Measurements from ENCODE around the gene ASCC1.
"Not testable (repeated sequence)": the region's sequence is repeated elsewhere in the genome, so short reads cannot be mapped to it uniquely, and the experiment has no call there.

ASCC1 gene

DNA sequence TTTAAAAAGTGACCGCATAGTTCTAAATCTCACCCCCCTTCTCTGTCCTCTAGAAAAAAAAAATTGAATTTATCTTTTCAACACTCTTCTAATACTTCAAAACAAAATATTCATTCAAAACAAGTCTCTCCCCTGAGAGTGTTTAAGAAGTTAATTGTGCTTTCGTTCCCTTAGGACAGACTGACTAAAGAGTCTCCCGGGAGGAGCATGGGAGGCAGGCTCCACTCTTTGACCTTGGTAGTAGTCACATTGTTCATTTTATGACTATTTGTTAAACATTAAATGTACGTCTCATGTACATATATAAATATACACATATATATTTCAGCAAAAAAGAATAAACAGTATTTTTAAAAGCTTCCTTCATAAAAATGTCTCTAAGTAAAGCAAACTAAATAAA is 92.5 kb downstream of the ASCC1 start:
- no peak for DNase-seq

DNA sequence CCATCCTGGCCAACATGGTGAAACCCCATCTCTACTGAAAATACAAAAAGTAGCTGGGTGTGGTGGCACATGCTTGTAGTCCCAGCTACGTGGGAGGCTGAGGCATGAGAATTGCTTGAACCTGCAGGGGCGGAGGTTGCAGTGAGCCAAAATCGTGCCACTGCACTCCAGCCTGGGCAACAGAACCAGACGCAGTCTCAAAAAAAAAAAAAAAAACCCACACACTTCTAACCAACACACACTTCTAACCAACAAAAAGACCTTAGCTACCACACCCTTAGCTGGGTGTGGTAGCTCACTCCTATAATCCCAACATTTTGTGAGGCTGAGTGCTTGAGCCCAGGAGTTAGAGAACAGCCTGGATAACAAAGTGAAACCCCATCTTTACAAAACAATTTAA is 93.9 kb downstream of the ASCC1 start:
- no peak for DNase-seq

DNA sequence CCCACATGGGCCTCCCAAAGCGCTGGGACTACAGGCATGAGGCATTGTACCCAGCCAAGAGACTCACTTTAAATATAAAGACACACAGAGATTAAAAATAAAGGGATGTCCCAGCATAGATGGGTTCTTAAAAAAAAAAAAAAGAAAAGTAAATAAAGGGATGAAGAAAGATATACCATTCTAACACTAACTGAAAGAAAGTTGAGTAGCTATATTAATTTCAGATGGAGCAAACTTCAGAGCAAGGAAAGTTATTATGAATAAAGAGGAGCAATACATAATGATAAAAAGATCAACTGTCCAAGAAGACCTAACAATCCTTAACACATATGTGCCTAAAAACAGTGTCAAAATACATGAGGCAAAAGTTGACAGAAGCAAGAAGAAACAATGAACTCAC is 94.7 kb downstream of the ASCC1 start:
- no peak for DNase-seq

DNA sequence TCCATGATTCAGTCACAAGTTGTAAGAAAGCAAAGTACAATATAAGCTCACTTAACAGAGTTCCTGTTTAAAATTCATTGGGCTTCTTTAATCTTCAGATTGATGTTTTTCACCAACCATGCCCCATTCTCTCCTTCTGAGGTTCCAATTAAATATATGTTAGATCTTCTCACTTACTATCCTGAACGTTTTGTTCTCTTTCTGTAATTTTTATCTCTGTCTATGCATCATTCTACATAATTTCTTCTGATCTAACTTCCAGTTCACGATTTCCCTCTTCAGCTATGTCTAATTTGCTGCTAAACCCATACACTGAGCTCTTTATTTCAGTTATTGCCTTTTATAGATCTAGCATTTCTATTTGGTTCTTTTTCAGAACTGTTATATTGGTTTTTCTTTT is 99.7 kb downstream of the ASCC1 start:
- no peak for DNase-seq

DNA sequence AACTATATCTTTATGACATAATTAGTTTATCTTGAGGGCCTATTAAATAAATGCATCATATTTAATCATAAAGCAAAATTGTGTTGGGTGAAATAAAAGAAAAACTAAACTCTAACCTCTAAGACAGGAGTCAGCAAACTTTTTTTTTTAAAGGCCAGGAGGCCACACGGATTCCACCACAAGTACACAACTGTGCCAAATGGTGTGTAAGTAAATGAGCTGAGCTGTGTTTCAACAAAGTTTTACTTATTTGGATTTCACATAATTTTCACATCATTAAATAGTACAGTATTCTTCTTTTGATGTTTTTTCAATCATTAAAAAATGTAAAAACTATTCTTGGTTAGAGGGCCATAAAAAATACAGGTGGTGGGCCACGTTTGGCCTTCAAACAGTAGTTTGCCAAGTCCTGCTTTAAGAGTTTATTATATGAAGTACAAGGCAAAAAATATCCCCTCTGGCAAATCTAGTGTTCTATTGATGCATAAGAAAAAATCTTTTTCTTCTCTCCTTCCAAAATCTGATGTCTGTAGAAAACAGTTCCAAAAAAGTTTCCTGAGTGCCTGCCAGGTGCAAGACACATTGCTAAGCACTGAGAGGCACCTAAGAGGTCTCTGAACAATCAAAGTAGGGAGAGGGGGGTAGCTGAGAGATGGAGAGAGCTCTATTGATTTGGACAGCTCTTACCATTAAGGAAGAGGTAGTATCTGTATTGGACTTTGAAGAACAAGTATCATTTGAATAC is 101.2 kb downstream of the ASCC1 start:
- no peak for DNase-seq

DNA sequence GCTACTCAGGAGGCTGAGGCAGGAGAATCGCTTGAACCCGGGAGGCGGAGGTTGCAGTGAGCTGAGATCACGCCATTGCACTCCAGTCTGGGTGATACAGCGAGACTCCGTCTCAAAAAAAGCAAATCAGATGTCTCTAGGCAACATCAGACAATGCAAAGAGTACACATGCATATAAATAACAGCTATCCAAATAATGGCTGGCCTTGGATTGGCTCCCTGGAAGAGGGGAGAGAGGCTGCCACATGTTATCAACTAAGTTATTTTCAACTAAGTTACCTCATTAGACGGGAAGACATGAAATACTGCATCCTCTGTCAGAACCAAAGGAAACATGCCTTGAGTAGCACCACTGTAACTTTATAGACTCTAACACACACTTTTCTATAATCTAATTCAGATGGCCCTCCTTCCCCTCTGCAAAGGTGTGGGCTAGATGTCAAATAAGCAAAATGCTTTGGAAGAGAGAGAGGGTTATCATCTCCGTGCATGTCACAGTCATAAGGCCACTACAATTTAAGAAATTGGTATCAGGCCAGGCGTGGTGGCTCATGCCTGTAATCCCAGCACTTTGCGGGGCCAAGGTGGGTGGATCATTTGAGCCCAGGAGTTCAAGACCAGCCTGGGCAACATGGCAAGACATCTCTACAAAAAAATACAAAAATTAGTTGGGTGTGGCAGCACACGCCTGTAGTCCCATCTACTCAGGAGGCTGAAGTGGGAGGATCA is 105.2 kb downstream of the ASCC1 start:
- DNase-seq, result no peak

DNA sequence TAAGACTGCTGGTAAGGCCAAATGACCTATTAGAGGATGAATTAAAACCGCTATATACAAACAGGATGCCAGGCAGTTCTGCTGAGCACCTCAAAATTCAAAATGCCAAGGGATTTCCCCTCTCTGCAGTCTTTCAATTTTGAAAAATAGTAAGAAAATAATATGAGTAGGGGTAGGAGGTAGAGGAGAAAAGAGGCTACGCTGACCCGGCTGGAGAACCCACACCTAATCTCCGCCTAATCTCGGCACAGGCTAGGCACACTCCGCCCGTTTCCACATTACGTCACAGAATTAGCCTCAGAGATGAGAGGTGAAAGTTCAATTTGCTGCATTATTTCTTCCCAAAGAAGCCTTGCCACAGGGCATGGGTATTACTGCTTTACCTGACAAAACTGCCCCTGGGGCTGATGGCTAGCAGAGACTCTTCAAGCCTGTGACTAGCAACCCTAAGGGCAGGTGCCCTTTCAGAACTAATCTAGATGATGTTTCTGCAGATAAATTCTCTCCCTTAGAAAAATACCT is 106.4 kb downstream of the ASCC1 start:
- DNase-seq, result no peak

DNA sequence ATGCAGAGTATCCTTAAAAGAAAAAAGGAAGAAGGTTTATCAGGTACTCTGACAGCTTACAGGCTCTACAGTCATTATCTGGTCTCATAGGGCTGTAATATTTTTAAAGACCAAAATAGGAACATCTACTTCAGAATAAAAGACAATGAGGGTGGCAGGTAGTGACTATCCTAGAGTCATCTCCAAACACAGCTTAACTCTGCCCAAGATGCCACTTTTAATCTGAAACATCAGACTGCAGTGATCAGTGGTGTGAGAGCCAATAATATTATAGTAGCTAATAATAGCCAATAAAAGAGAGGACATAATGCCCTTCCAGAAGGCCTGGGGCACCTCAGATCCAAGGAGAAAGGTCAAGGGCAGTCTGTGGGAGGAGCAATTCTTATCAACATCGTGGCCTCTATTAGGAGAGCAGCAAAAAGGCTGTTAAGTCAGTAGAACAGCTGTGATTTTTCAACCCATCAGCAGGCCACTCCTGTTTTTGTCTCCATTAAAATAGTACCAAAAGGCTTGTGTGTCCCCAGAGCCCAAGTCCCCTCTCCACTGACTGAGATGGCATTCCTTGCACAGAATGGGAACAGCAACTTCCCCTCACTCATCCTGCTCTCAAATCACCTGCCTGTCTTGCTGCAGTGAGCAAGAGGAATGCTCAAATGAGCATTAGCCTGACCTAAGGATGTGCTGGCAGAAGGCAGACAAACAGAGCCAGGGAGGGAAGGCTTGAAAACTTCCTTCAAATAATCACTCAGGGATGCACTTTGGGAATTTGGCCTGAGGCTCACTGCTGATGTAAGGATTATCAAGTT is 107.0 kb downstream of the ASCC1 start:
- no peak for DNase-seq

DNA sequence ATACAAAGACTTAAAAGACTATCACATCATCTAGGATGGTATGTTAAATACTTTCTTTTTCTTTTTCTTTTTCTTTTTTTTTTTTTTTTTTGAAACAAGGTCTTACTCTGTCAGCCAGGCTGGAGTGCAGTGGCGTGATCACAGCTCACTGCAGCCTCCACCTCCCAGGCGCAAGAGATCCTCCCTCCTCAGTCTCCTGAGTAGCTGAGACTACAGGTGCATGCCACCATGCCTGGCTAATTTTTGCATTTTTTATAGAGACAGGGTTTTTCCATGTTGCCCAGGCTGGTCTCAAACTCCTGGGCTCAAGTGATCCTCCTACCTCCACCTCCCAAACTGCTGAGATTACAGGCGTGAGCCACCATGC is 108.1 kb downstream of the ASCC1 start:
- not testable (repeated sequence) for DNase-seq

DNA sequence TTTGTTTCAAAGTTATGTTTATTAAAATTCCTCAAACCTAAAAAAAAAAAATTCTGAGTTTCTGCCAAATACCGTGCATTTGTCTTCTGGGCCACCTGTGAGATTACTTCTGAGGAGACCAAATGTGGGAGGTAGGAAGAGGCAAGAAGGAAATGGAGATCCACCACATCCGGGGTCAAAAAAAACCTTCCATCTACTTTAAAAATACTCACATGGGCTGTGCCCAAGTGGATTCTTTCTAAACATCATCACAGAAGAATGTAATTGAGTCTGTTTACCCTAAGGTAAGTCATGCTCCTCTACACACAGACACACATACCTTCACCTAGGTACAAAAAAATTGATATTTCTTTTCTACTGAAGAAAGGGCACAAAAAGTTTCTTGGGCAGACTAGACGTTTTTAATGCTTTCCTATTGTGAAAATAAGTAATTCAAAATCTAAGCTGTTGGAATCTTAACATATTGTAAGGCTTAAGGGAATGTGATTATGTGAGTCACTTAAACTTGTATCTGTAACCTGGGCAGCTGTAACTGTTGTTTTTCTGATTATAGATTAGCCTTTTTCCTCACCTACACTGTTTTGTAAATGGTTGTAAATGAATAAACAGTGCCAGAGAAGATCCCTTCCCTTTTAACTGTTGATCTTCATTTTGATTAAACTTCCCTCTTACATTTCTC is 108.6 kb downstream of the ASCC1 start:
- no peak for DNase-seq

DNA sequence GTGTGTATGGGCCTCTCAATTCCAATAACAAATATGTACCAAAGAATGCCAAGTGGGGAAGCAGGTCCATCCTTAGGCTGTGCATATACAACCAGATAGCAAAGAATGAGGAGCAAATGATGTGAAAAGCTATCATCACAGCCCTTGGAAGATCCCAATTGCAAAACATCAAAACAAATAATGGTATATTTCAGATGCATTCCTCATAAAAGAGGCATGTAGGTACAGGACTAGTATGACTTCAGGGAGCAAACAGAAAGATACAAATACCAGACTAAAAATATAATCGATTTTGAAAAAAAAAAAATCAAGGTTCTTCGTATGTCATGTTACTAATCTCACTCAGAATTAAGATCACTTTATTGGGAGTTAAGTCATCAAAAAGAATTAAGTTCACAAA is 109.2 kb downstream of the ASCC1 start:
- no peak for DNase-seq

DNA sequence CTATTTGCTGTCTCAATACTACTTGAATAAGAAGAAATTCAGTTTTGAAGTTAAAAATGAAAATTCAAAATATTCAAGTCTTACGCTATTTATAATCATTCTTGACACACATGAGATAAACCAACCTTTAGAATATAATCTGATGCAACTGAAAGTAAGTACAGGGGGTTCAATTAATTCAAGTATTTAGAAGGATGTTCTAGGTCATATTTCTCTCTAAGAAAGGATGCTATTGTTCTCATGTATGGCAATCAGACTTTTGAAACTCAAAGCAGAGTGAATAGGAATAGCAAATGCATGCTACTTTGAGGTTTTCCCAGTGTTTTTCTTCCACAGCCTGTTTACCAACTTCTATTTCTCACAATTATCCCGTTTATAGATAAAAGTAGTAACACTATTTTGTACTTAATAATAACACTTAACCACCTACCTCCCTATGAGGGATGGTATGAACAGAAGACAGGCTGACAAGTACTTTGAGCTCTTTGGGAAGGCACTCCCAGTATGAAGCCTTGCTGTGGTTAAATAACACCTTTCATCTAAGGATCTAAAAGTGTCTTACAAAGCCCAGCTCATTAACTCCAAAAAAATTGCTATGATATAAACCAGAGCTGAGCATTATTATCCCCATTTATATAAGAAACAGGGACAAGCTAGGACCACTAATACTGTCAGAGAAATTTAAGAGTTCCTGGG is 109.8 kb downstream of the ASCC1 start:
- DNase-seq, result no peak

DNA sequence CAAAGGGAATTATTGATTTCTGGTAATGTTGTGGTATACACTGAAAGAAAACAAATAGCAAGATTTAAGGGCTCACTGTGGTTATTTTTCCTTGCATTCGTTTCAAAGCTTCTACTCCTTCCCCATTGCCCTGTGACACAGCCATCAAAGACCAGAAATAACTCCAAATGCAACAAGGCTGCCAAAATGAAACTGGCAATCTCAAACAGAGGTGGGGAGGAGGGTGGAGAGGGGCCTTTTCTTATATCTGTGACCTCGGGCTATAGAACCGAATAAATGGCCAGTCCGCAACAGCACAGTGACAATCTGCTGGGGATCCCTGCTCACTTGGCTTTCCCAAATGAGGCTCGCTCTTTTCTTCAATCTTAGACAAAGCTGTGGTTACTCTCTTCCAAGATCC is 110.4 kb downstream of the ASCC1 start:
- no peak for DNase-seq

DNA sequence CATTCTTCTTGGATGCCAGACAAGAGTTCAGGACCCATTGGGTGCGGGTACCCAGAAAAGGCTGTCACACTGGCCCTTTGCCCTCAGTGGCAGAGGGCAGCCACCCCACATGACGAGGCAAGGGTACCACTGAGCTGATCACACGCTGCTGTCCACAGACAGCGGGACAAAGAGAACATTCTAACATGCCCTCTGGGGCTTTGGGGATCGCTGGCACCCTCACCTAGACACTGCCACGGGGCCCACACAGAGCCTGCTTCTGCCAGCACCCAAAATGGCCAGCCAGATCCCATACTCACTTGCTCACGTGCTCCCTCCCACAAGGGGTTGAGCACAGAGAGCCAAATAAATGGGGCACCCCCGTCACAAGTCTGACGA is 111.0 kb downstream of the ASCC1 start:
- DNase-seq, result no peak

DNA sequence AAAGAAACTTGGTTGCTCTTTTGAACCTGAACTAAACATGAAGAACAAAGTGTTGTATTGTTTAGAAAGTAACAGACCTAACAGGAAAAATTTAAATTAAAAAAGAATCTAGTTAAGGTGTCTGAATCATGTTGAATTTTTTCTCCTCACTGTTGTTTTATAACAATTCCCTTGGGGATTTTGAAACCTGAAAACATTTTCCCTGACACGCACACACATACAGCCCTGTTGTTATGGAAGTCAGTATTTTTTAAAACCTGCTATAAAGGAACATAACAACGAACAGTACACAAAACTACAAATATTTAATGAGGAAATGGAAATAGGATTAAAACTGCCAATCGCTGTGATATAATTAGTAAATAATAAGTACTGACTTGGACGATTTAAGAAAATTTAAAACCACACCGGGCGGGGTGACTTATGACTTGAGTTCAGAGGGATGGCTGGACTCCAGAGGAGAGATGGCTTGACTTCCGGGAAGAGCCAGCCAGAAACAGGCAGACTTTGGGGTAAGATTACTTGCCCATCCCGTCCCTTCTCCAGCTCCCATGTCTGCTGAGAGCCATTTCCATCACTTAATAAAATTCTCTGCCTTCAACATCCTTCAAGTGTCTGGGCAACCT is 111.5 kb downstream of the ASCC1 start:
- no peak for DNase-seq

DNA sequence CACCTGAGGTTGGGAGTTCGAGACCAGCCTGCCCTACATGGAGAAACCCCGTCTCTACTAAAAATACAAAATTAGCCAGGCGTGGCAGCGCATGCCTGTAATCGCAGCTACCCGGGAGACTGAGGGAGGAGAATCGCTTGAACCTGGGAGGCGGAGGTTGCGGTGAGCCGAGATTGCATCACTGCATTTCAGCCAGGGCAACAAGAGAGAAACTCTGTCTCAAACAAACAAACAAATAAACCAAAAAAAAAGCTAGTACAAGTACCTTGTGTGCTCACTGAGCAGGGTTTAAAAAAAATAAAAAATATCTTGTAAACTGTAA is 116.5 kb downstream of the ASCC1 start:
- DNase-seq, result no peak

DNA sequence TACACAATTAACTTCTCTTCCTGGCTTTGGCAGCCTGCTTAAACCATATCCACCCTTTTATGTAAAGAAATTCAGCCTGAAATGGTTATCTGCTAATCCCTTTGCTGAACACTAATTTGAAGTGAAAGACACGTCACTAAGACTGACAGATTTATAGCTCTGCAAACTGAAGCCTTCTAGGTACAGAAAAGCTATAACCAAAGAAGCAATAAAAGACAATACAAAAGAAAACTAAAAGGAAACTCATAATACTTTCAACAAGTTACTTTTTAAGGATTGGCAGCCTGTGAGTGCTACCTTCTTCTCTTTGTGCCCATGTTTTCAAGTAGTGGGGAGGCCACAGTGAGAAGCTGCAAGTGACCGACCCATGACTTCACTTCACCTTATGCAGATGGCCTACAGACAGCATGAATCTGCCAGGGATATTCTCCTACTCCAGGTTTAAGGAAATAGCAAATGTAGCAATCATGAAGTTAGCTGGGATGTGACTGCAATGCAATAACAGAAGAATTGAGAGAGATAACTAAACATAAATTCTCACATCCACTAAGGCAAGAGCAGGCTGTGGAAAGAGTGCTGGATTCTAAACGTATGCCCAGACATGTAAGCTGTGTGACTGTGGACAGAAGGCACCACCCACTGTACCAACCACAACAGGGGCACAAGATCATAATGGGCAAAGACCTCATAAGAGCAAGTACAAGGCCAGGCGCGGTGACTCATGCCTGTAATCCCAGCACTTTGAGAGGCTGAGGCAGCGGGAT is 117.1 kb downstream of the ASCC1 start:
- DNase-seq, result no peak

DNA sequence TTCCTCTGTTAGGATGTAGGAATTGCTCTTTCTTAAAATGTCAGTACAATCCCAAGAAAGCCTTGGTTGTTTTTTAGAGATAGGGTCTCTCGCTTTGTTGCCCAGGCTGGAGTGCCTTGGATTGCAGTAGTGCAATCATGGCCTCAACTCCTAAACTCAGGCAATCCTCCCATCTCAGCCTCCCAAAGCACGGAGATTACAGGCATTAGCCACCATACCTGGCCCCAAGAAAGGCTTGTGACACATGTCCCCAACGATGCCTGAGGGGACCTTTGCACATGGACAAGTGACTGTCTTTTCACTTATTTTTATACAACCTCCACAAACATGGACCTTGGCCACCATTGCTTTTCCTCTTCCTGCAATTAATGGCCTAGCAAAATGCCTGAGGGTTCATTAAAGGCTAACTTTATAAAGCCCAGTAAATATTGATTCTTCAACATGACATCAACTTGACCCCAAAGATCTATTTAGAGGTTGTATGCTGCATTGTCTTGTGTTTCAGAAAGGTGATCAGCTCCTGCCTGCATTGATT is 117.7 kb downstream of the ASCC1 start:
- no peak for DNase-seq

DNA sequence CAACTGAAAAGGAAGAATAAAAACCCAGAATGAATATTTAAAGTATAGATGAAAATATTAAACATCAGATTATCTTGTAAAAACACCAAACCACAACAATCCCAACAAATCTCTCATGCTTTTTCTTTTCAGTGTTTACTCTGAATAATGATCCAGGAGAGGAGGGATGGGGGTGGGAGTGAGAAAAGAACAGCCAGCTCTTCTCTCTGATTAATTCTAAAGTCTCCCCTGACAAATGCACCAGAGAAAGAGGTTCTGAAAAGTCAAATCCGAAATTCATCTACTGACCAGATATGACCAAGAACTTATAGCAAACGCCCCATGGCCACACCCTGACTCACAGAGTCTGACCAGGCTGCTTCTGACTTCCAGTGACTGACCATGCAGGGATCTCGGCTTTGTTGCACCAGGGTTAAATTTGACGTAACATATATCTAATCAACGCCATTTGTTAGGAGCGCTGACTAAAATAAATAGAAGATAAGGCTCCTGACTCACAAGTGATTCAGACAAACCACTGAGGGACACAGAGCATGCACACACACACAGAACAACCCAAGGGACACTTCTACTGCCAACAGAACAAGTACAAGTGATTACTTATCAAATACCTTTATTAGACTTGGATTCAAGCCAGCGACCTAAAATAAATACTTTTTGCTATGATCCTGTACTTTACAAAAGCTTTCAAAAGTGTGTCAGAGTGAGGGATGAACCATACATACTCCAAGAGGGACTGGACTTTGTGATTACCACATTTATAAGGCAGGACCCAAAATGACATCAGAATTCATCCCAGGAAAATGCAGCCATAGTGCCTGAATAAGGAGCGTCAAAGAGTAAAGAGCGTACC is 118.4 kb downstream of the ASCC1 start:
- DNase-seq, result no peak

Data from KG1 (cell line).